H9 (cell line): ENCODE data around the gene ACSBG1. TPM values are rescaled to one million over a fixed set of nuclear protein-coding genes. Genes with fewer than 3 reads are reported as not detected.
A peak's percentile ranks its signal among the peaks of the same experiment; 100 is the strongest.

Experiments
- DNase-seq: peaks from one replicate; pipeline ENCODE4 v3.0.0-alpha.2; 2017
- H2AFZ ChIP-seq: one replicate; pipeline ENCODE4 v1.6.1; 2013; ENCODE audit warnings: mild to moderate bottlenecking, low read length, control low read depth, moderate library complexity
- H2AK5ac ChIP-seq: 2 replicates; pipeline ENCODE4 v1.6.1; 2013; ENCODE audit warnings: low read length, control low read depth, mixed read lengths; ENCODE audit not compliant: insufficient read length
- H2BK120ac ChIP-seq: one replicate; pipeline ENCODE4 v1.6.1; 2013; ENCODE audit warnings: low read depth, mild to moderate bottlenecking, low read length, control low read depth, inconsistent platforms; ENCODE audit not compliant: poor library complexity, severe bottlenecking
- H2BK12ac ChIP-seq: 2 replicates; pipeline ENCODE4 v1.6.1; 2013; ENCODE audit warnings: low read length, control low read depth, mixed read lengths, low read depth; ENCODE audit not compliant: insufficient read length
- H2BK15ac ChIP-seq: 2 replicates; pipeline ENCODE4 v1.6.1; 2013; ENCODE audit warnings: low read depth, low read length, control low read depth
- H2BK20ac ChIP-seq: one replicate; pipeline ENCODE4 v1.6.1; 2013; ENCODE audit warnings: low read depth, mild to moderate bottlenecking, low read length, control low read depth, inconsistent platforms; ENCODE audit not compliant: poor library complexity, severe bottlenecking
- H2BK5ac ChIP-seq: 2 replicates; pipeline ENCODE4 v1.6.1; 2013; ENCODE audit warnings: low read length, control low read depth, mixed read lengths; ENCODE audit not compliant: insufficient read length
- H3K14ac ChIP-seq: 2 replicates; pipeline ENCODE4 v1.6.1; 2013; ENCODE audit warnings: low read length, control low read depth; ENCODE audit not compliant: insufficient read depth
- H3K18ac ChIP-seq: 2 replicates; pipeline ENCODE4 v1.6.1; 2013; ENCODE audit warnings: low read depth, mild to moderate bottlenecking, mixed read lengths, low read length, control low read depth; ENCODE audit not compliant: insufficient read length
- H3K23ac ChIP-seq: 2 replicates; pipeline ENCODE4 v1.6.1; 2013; ENCODE audit warnings: low read length, control low read depth, mixed read lengths, low read depth; ENCODE audit not compliant: insufficient read length
- H3K23me2 ChIP-seq: 2 replicates; pipeline ENCODE4 v1.6.1; 2013; ENCODE audit warnings: low read depth, mild to moderate bottlenecking, mixed read lengths, low read length, control low read depth; ENCODE audit not compliant: insufficient read length, poor library complexity, severe bottlenecking
- H3K27ac ChIP-seq: 2 replicates; pipeline ENCODE4 v1.5.1; 2013; ENCODE audit warnings: low read length, control low read depth, mixed read lengths, low read depth; ENCODE audit not compliant: insufficient read length
- H3K27me3 ChIP-seq: 2 replicates; pipeline ENCODE4 v1.6.1; 2013; ENCODE audit warnings: low read length, control low read depth, inconsistent platforms; ENCODE audit not compliant: insufficient read depth
- H3K4ac ChIP-seq: 2 replicates; pipeline ENCODE4 v1.6.1; 2013; ENCODE audit warnings: low read depth, mild to moderate bottlenecking, control low read depth, inconsistent platforms, low read length, moderate library complexity
- H3K4me1 ChIP-seq: 2 replicates; pipeline ENCODE4 v1.6.1; 2013; ENCODE audit warnings: low read length, control low read depth, inconsistent platforms; ENCODE audit not compliant: insufficient read depth
- H3K4me2 ChIP-seq: 2 replicates; pipeline ENCODE4 v1.6.1; 2013; ENCODE audit warnings: low read length, control low read depth, mixed read lengths; ENCODE audit not compliant: insufficient read length, insufficient read depth
- H3K56ac ChIP-seq: 2 replicates; pipeline ENCODE4 v1.6.1; 2013; ENCODE audit warnings: low read depth, mild to moderate bottlenecking, mixed read lengths, low read length, control low read depth; ENCODE audit not compliant: insufficient read length
- H3K79me1 ChIP-seq: 2 replicates; pipeline ENCODE4 v1.6.1; 2013; ENCODE audit warnings: low read depth, mild to moderate bottlenecking, moderate library complexity, low read length, control low read depth, inconsistent platforms; ENCODE audit not compliant: insufficient read depth, poor library complexity, severe bottlenecking
- H3K79me2 ChIP-seq: 2 replicates; pipeline ENCODE4 v1.6.1; 2013; ENCODE audit warnings: low read length, control low read depth, inconsistent platforms; ENCODE audit not compliant: insufficient read depth
- H3K9ac ChIP-seq: 2 replicates; pipeline ENCODE4 v1.6.1; 2013; ENCODE audit warnings: low read length, control low read depth, mixed read lengths; ENCODE audit not compliant: insufficient read length; ENCODE audit errors: extremely low read depth
- H3K9me3 ChIP-seq: one replicate; pipeline ENCODE4 v1.6.1; 2013; ENCODE audit warnings: low read depth, low read length, inconsistent platforms; ENCODE audit not compliant: control insufficient read depth
- H3T11ph ChIP-seq: one replicate; pipeline ENCODE4 v1.6.1; 2013; ENCODE audit warnings: mild to moderate bottlenecking, low read length, control low read depth, inconsistent platforms
- H4K20me1 ChIP-seq: one replicate; pipeline ENCODE4 v1.6.1; 2013; ENCODE audit not compliant: control insufficient read depth, insufficient read length, insufficient read depth
- H4K5ac ChIP-seq: 2 replicates; pipeline ENCODE4 v1.6.1; 2013; ENCODE audit warnings: low read depth, mild to moderate bottlenecking, mixed read lengths, low read length, control low read depth; ENCODE audit not compliant: insufficient read length
- H4K8ac ChIP-seq: replicated peaks from 2 replicates; pipeline ENCODE4 v1.6.1; 2013; ENCODE audit warnings: low read length, control low read depth, mixed read lengths, low read depth; ENCODE audit not compliant: insufficient read length
- H4K91ac ChIP-seq: 2 replicates; pipeline ENCODE4 v1.6.1; 2013; ENCODE audit warnings: low read depth, mild to moderate bottlenecking, moderate library complexity, mixed read lengths, low read length, control low read depth; ENCODE audit not compliant: insufficient read length
- H3K27ac Mint-ChIP-seq, 3 experiments: 2 replicates in 2 of 3; 3 replicates in 1 of 3; pipeline ENCODE4 v1.8.0; 2020 to 2021; ENCODE audit warnings: mixed read lengths in 3 of 3, mild to moderate bottlenecking in 1 of 3, moderate library complexity in 1 of 3
- H3K27me3 Mint-ChIP-seq: 2 replicates; pipeline ENCODE4 v1.8.0; 2021; ENCODE audit warnings: low read depth, mild to moderate bottlenecking, moderate library complexity, mixed read lengths
- H3K36me3 Mint-ChIP-seq, 3 experiments: 2 replicates in 2 of 3; 3 replicates in 1 of 3; pipeline ENCODE4 v1.8.0; 2020 to 2021; ENCODE audit warnings: low read depth in 3 of 3, mixed read lengths in 3 of 3; ENCODE audit not compliant: insufficient read depth in 1 of 3
- H3K4me1 Mint-ChIP-seq, 2 experiments: 2 replicates each; pipeline ENCODE4 v1.8.0; 2020; ENCODE audit warnings: mixed read lengths in 2 of 2
- H3K4me3 Mint-ChIP-seq, 2 experiments: 2 replicates in 1 of 2; 3 replicates in 1 of 2; pipeline ENCODE4 v1.8.0; 2020 to 2021; ENCODE audit warnings: mild to moderate bottlenecking in 2 of 2, mixed read lengths in 2 of 2, moderate library complexity in 1 of 2
- H3K9me3 Mint-ChIP-seq, 2 experiments: 2 replicates in 1 of 2; 3 replicates in 1 of 2; pipeline ENCODE4 v1.8.0; 2020; ENCODE audit warnings: mild to moderate bottlenecking in 2 of 2, mixed read lengths in 2 of 2, moderate library complexity in 1 of 2
- CTCF ChIP-seq: fragments of 200-600 bp; sonication (generic); conservative IDR thresholded peaks from 3 replicates; pipeline ENCODE4 v1.8.0; 2021; ENCODE audit warnings: antibody characterized with exemption, mild to moderate bottlenecking
- WGBS: extraction: QIAGEN DNeasy Blood & Tissue Kit; methylation state at CpG from one replicate; pipeline ENCODE4 v1.1.7; 2013; ENCODE audit warnings: missing lambda C conversion rate, low lambda C conversion rate, mixed read lengths; ENCODE audit not compliant: insufficient read length; ENCODE audit errors: extremely low coverage; 5-methylcytosine and 5-hydroxymethylcytosine counted together
- total RNA-seq: library from RNA; stranded (reverse); gene quantifications from 2 replicates; pipeline ENCODE4 v1.2.1, GENCODE V29; 2021

ACSBG1 gene
- total RNA-seq, 1 experiment from 2014 or later = 2.2 TPM

- H3K9me3 ChIP-seq = no peaks in the 10 kb centered on the region
- no peaks in the 10 kb centered on the region for H3K23me2 ChIP-seq
- DNase-seq = peak; percentile 26
- no peak overlapping the region for H4K5ac ChIP-seq
- H2BK15ac ChIP-seq = no peak overlapping the region
- no peaks in the 10 kb centered on the region for H3K79me2 ChIP-seq
- H3K23ac ChIP-seq = no peak overlapping the region
- no peak overlapping the region for H3K4me2 ChIP-seq
- H3K79me1 ChIP-seq = no peaks in the 10 kb centered on the region
- H4K20me1 ChIP-seq = no peaks in the 10 kb centered on the region
- peaks cover 2% of the 10 kb centered on the region; the same call in 1 of the 2 replicates for H3K27me3 Mint-ChIP-seq
- no peaks in the 10 kb centered on the region for H3K36me3 Mint-ChIP-seq
- peak overlapping the region in 2 of 3 experiments; percentile 61 to 80; a peak in 2 of 7 replicates for H3K27ac Mint-ChIP-seq
- TF ChIP-seq CTCF = no peak
- no peak overlapping the region for H2BK12ac ChIP-seq
- H3K4me1 Mint-ChIP-seq = peaks cover 8 to 18% of the 10 kb centered on the region in 2 experiments; a peak in 3 of 4 replicates
- H2AK5ac ChIP-seq = no peak overlapping the region
- no peaks in the 10 kb centered on the region for H3K9me3 Mint-ChIP-seq
- H2BK20ac ChIP-seq = no peak overlapping the region
- no peak overlapping the region for H2BK5ac ChIP-seq
- no peak overlapping the region for H3K4ac ChIP-seq
- no peak overlapping the region for H4K8ac ChIP-seq
- no peaks in the 10 kb centered on the region for H3K4me1 ChIP-seq
- no peak overlapping the region for H3K4me3 Mint-ChIP-seq
- H3K27me3 ChIP-seq = no peaks in the 10 kb centered on the region
- H2AFZ ChIP-seq = no peak overlapping the region
- H4K91ac ChIP-seq = no peak overlapping the region
- H3K9ac ChIP-seq = no peak overlapping the region
- no peak overlapping the region for H3K27ac ChIP-seq
- no peak overlapping the region for H2BK120ac ChIP-seq
- no peak overlapping the region for H3K14ac ChIP-seq
- no peak overlapping the region for H3T11ph ChIP-seq
- WGBS = no CpG with 5 or more reads among the region's 20 CpGs
- no peak overlapping the region for H3K18ac ChIP-seq
- H3K56ac ChIP-seq = no peak overlapping the region
Observed at GRCh38 chr15:78208887-78209645, 25.3 kb downstream of the ACSBG1 start.
